GM11168 (cell line): Measurements from ENCODE around the gene SLC25A23.
"Not testable (repeated sequence)": the region's sequence is repeated elsewhere in the genome, so short reads cannot be mapped to it uniquely, and the experiment has no call there.

Source experiments
- in situ Hi-C: fragments of 300-500 bp; cut with MboI; formaldehyde crosslinking; loops from one replicate; pipeline ENCODE4 v1.12.0; 2022; ENCODE audit warnings: low sequenced_read_pairs; ENCODE audit not compliant: unreplicated experiment

Gene SLC25A23

GRCh38 chr19:6458695-6459261 lies 814 bp downstream of the SLC25A23 start:
- in situ Hi-C loops = no loop called here

GRCh38 chr19:6457958-6458694 lies 1.5 kb downstream of the SLC25A23 start:
- in situ Hi-C loops = no loop called here

- in situ Hi-C loops = no loop called here
Measured at GRCh38 chr19:6455924-6456323, 3.7 kb downstream of the SLC25A23 start.

DNA sequence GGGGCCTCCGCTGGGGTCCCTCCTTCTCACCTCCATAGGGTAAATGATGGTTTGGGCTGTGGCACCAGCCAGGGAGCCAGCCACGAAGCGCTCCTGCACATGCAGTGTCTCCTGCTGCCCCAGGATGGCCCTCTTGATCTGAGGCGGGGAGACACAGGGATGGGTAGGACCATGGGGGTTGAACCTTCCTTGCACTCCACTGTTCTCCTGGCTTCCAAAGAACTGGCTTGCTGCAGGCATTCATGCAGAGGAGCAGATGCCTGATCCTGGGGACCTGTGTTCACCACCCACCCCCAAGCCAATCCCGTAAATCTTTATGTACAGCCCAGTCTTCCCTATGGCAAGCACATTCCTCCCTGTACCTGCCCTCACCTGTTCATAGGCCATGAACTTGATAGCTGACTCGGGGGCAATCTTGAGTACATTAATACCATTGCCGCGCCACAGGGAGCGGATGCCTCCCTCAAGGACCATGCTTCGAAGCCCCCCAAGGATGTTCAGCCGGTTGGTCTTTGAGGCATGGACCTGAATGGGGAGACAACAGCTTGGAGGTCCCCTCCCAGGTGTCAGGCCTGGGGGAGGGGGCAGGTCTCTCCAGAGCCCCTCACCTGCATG lies 5.5 kb downstream of the SLC25A23 start:
- in situ Hi-C loops = no loop called here

DNA sequence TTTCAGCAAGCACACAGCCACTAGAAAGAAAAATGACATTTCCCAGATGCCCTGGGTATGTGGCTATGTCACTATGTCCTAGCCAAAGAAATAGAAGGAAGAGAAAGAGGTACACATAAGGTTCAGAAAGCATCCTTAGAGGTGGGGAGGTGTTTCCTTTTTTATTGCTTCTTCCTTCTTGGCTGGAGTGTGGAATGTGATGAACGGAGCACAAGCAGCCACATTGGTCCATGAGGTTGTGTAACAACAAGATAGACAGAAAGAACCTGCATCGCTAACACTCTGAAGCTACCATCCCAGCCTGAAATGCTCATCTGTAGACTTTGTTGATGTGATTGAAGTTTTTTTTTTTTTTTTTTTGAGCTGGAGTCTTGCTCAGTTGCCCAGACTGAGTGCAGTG lies 6.7 kb downstream of the SLC25A23 start:
- in situ Hi-C loops = no loop called here

DNA sequence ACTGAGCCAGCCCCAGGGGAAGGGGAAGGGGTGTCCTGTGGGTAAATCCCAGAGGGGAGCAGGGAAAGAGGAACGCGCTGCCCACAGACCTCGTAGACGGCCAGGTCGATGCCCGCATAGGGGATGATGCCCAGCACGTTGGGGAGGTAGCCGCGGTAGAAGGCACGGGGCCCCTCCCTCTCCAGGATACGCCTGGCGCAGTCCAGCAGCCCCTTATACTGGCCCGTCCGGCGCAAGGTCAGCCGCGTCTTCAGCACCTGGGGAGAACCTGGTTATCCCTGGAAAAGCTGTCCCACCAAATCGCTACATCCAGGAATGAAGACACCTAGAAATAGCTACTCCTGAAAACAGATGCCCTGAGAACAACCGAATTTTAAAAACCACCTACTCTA lies 7.4 kb downstream of the SLC25A23 start:
- in situ Hi-C loops = no loop called here

GRCh38 chr19:6451583-6452222 lies 7.9 kb downstream of the SLC25A23 start:
- in situ Hi-C loops = no loop called here

DNA sequence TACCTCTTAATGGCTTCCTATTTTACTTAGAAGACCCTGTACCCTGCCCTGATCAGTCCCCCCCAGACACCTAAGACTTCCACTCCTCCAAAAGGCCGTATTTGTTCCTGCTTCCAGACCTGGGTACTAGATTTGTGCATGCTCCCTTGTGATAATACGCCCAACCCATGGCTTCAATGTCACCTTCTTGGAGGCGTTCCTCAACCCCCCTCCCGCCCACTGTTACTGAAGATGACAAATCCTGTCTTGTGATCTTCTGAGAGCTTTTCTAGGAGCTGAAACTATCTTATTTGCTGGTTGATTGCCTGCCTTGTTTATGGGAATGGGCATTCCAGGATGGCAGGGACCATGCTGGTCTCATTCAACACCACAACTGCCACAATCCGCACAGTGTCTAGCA lies 9.4 kb downstream of the SLC25A23 start:
- in situ Hi-C loops = no loop called here

DNA sequence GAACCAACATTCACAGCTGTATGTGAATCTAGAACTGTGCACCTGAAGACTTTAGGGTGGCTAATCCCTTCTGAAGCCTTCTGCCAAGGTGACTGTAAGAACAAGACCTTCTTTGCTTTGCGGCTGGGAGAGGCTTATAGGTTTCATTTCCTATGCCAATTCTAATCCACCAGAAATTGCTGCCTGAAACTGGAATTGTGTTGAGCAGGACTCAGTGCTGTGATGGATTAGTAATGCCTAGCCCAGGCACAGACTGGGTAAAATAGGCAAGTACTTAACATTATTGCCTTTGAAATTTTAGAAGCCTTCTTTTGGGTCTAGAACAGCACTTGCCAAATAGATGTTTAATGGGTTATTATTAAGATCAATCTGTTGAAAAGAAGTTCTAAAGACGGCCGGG lies 11.5 kb downstream of the SLC25A23 start:
- in situ Hi-C loops = no loop called here

DNA sequence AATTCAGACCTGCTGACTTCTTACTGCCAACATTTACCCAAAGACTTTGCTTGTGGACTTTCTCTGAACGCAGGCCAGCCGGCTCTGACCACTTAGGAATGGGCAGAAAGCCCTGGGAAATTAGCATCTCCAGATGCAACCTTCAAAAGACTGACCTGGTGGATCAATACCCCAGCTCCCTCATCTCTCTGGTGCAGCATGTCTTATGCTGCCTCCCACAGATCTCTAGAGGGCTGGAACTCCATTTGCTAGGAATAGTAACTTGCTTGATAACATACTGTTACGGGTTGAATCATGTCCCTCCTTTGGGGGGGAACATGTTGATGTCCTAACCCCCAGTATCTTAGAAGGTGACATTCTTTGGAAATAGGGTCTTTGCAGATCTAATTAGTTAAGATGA lies 13.1 kb downstream of the SLC25A23 start:
- in situ Hi-C loops = no loop called here

DNA sequence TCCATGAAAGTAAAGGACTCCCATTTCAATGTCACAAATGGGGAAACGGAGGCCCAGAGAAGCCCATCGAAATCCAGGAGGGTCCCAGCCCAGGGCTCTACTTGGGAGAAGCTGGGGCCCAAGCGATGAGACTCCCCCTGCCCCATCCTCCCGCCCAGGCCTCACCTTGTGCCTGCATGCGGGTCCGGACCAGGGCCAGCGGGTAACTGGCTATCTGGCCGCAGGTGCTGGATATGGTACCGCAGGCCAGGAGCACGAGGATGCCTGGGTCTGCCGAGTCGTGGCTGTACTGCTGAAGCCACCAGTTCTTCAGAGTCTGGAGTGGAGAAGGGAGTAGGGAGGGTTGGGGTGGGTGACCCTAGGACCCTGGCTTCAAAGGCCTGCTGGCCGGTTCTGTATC lies 15.6 kb downstream of the SLC25A23 start:
- in situ Hi-C loops = no loop called here

DNA sequence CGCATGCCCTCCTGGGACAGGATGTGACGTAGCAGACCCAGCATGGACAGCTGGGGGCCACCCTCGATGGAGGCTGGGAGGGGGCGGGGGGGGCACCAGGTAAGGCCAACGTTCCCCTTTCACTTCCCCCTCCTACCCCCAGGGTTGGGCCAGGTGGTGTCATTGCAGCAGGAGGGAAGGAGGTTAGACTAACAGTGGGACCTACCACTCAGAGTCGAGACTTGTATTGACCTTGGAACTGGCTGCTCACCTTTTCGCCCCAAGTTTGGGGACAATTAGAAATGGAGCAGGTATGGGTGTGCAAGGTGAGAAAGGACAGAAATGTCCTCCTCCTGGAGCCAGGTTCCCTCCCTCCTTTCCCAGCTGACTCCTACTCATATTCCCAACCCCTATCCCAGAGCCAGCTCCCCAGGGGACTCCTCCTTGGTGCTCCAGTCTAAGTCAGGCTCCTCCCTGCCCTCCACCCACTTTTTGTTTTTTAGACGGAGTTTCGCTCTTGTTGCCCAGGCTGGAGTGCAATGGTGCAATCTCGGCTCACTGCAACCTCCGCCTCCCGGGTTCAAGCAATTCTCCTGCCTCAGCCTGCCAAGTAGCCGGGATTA lies 17.4 kb downstream of the SLC25A23 start:
- in situ Hi-C loops = no loop called here

GRCh38 chr19:6440905-6441304 lies 18.7 kb downstream of the SLC25A23 start:
- in situ Hi-C loops = no loop called here

DNA sequence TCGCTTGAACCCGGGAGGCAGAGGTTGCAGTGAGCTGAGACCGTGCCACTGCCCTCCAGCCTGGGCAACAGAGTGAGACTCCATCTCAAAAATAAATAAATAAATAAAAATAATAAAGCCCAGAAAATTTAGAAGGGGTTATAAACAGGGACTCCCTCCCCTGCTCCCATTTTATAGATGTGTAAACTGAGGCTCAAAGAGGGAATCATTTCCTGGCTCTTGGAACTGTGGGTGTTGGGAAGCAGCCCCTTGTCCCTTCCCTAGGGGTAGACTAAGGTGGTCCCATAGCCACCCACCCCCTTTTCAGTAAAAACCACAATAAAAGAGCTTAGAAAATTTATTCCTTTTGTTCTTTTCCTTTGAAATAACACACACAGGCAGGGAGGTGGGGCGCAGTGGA lies 19.8 kb downstream of the SLC25A23 start:
- in situ Hi-C loops = no loop called here

DNA sequence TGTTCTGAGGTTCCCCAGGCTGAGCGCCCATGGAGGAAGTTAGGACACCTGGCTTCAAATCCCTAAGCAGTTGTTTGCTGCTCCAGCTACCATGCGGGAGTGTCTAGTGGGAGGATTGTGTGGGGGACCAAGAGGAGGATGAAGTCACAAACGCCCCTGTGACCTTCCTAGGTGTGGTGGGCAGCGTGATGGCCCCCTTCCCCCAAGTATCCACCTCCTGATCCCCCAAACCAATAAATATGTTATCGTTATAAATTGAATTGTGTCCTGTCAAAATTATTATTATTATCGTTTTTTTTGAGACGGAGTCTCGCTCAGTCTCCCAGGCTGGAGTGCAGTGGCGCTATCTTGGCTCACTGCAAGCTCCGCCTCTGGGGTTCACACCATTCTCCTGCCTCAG lies 25.9 kb downstream of the SLC25A23 start, which contains the start of gene SLC25A41:
Gene SLC25A41, minus strand, starts transcription at position 101 of the 400 bp plus-strand sequence. Its CDS starts 70 bp downstream, at position 31.
- in situ Hi-C loops = no loop called here

- in situ Hi-C loops = no loop called here
Measured at GRCh38 chr19:6433165-6433564, 26.4 kb downstream of the SLC25A23 start.

- in situ Hi-C loops = no loop called here
Measured at GRCh38 chr19:6431891-6432290, 27.7 kb downstream of the SLC25A23 start.

DNA sequence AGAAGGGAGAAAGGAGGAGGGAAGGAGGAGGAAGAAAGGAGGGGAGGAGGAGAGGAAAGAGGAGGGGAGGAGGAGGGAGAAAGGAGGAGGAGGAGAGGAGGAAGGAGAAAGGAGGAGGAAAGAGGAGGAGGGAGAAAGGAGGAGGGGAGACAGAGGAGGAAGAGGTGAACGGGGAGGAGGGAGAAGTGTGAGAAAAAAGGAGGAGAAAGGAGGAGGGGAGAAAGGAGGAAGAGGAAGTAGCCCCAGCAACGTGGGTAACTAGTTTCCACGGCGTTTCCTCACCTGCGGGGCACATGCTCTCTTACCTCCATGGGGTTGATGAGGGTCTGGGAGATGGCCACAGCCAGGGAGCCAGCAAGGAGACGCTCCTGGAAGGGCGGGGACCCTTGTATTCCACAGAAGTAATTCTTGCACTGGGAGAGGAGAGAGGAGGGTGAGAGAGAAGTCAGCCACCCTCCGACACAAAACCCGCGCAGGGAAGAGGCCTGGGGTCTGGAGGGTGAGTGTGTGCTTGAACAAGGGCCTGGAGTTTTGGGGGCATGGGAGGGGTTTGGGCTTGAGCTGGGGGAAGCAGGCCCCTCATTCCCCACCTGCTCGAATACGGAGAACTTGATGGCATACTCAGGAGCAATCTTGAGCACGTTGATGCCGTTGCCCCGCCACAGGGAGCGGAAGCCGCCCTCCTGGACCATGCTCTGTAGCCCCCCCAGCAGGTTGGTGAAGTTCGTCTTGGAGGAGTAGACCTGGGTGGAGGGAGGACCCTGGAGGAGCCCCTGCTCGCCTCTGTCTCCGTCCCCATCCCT lies 30.0 kb downstream of the SLC25A23 start:
- in situ Hi-C loops = no loop called here

- in situ Hi-C loops = not testable (repeated sequence)
Measured at GRCh38 chr19:6428692-6429418, 30.7 kb downstream of the SLC25A23 start.
